Measurements from ENCODE around the gene USP33.
A peak's percentile ranks its signal among the peaks of the same experiment; 100 is the strongest.

DNA sequence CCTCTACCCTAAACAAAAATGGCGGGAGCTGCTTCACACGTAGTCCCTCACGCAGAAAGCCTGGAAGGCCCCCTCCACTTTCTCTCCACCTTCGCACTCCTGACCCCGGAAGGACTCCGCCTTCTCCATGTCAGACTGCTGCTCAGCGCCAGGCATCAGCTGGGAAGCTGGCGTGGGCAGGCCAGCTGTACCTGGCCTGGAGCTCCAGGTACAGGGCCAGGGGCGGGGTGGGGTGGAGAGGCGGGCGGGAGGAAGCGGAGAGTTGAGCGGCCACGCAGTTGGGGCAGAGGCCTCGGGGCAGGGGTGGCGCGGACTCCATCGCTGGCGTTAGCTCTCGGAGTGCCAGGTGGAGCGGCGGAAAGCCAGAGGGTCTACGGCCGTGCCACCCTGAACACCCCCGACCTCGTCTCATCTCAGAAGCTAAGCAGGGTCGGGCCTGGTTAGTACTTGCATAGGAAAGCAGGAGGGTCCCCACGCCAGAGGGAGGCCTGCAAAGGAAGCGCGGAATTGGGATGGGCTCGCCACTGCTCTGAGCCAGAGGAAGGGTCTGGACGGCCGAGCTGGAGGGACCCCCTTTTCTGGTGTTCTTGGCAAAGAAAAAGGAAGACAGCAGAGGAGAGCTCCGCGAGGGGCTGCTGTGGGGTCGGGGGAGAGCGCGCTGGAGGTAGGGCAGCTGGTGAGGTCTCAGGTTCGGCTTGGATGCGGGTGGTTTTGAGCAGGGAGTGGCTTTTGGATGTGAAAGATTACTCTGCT, 20.1 kb upstream of the USP33 start, which contains the start of gene MIGA1:
- TF ChIP-seq POLR2A (IDR thresholded peaks at IDR 0.05; ENCODE audit: control extremely low read depth in 1 of 2, low read depth in 2 of 2, low read length in 2 of 2) (no peak; a peak in 1 of 3 replicates), TCF12 (IDR thresholded peaks at IDR 0.05; ENCODE audit: low read depth, low read length) (0 out of 2 replicates have a peak, but pooled peaks have one; percentile 48), CEBPB (IDR thresholded peaks at IDR 0.05; ENCODE audit: low read depth, low read length) (no peak), EZH2 (IDR thresholded peaks at IDR 0.05; ENCODE audit: low read depth, low read length, severe bottlenecking) (no peak), MAFK (IDR thresholded peaks at IDR 0.05; ENCODE audit: low read depth, low read length) (no peak), POLR2AphosphoS5 (IDR thresholded peaks at IDR 0.05; ENCODE audit: low read depth, low read length) (no peak; the same call in 1 of the 2 replicates), TEAD4 (IDR thresholded peaks at IDR 0.05; ENCODE audit: low read depth, low read length) (no peak), ZNF274 (IDR thresholded peaks at IDR 0.05; ENCODE audit: borderline replicate concordance, extremely low read depth, low read length) (no peak), RAD21 (IDR thresholded peaks at IDR 0.05 in 1 of 2, conservative IDR thresholded peaks at IDR 0.05 in 1 of 2; ENCODE audit: low read depth in 2 of 2, low read length in 2 of 2) (peak in 1 of 2 experiments; percentile 15; a peak in 1 of 4 replicates), EP300 (IDR thresholded peaks at IDR 0.05; ENCODE audit: borderline replicate concordance in 1 of 2, low read depth in 2 of 2, low read length in 2 of 2) (no peak)
- TF ChIP-seq, protein P1, sequence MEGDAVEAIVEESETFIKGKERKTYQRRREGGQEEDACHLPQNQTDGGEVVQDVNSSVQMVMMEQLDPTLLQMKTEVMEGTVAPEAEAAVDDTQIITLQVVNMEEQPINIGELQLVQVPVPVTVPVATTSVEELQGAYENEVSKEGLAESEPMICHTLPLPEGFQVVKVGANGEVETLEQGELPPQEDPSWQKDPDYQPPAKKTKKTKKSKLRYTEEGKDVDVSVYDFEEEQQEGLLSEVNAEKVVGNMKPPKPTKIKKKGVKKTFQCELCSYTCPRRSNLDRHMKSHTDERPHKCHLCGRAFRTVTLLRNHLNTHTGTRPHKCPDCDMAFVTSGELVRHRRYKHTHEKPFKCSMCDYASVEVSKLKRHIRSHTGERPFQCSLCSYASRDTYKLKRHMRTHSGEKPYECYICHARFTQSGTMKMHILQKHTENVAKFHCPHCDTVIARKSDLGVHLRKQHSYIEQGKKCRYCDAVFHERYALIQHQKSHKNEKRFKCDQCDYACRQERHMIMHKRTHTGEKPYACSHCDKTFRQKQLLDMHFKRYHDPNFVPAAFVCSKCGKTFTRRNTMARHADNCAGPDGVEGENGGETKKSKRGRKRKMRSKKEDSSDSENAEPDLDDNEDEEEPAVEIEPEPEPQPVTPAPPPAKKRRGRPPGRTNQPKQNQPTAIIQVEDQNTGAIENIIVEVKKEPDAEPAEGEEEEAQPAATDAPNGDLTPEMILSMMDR (IDR thresholded peaks at IDR 0.05; ENCODE audit: control extremely low read depth in 1 of 3, insufficient read depth in 1 of 3, low read depth in 1 of 3, low read length in 3 of 3) = no peak
- TF ChIP-seq, protein P2, sequence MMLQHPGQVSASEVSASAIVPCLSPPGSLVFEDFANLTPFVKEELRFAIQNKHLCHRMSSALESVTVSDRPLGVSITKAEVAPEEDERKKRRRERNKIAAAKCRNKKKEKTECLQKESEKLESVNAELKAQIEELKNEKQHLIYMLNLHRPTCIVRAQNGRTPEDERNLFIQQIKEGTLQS (IDR thresholded peaks at IDR 0.05; ENCODE audit: insufficient read depth, low read depth, low read length) = no peak

Data from H1 (cell line).